Fibroblast of pulmonary artery (primary cell): ENCODE measurements around the gene PHLDA1.

Experiments used
- DNase-seq: peaks from one replicate; pipeline ENCODE4 v3.0.0-alpha.2; 2010; ENCODE audit warnings: low read depth
- H3K4me3 ChIP-seq: replicated peaks from 2 replicates; pipeline ENCODE4 v1.5.1; 2011; ENCODE audit warnings: low read depth, mild to moderate bottlenecking, control low read depth, low read length, moderate library complexity
- CTCF ChIP-seq: IDR thresholded peaks from 2 replicates; pipeline ENCODE4 v1.5.1; 2011; ENCODE audit warnings: mild to moderate bottlenecking, control low read depth, low read length, inconsistent platforms; ENCODE audit errors: missing control alignments

Gene PHLDA1

GRCh38 chr12:76007640-76008039, 23.9 kb downstream of the PHLDA1 start:
- no peak for TF ChIP-seq CTCF
- DNase-seq = no peak
- H3K4me3 ChIP-seq = no peak overlapping the region

GRCh38 chr12:76006028-76006925, 25.3 kb downstream of the PHLDA1 start:
- no peak overlapping the region for H3K4me3 ChIP-seq
- TF ChIP-seq CTCF = no peak
- DNase-seq = no peak

GRCh38 chr12:76003355-76003638, 28.3 kb downstream of the PHLDA1 start:
- no peak for DNase-seq
- TF ChIP-seq CTCF = no peak
- no peak overlapping the region for H3K4me3 ChIP-seq

GRCh38 chr12:76002598-76003354, 28.8 kb downstream of the PHLDA1 start:
- TF ChIP-seq CTCF = no peak
- no peak overlapping the region for H3K4me3 ChIP-seq
- DNase-seq = no peak

- H3K4me3 ChIP-seq = no peak overlapping the region
- TF ChIP-seq CTCF = no peak
- peak; percentile 36 for DNase-seq
Measured at GRCh38 chr12:75998292-75999063, 33.1 kb downstream of the PHLDA1 start.

GRCh38 chr12:75997658-75998057, 33.9 kb downstream of the PHLDA1 start:
- no peak for DNase-seq
- no peak overlapping the region for H3K4me3 ChIP-seq
- no peak for TF ChIP-seq CTCF
